ENCODE results near the gene ZNF346.

ZNF346 gene

GRCh38 chr5:177097016-177097985 lies 74.8 kb downstream of the ZNF346 start:
- H3K27me3 ChIP-seq (ENCODE audit: insufficient read depth, low read length, poor library complexity): peaks cover 7% of the 10 kb centered on the region
- H3K9me3 ChIP-seq (ENCODE audit: insufficient read depth, low read length, severe bottlenecking): no peaks in the 10 kb centered on the region
- H4K20me1 ChIP-seq (ENCODE audit: insufficient read depth, low read length): no peaks in the 10 kb centered on the region; the same call in 1 of the 2 replicates
- no peak overlapping the region for H3K4me3 ChIP-seq (ENCODE audit: low read depth in 1 of 2, low read length in 2 of 2)
- no peaks in the 10 kb centered on the region for H3K36me3 ChIP-seq (ENCODE audit: insufficient read depth, low read length)
- H3K79me2 ChIP-seq (ENCODE audit: insufficient read depth, low read length): no peaks in the 10 kb centered on the region
- TF ChIP-seq EZH2 (IDR thresholded peaks at IDR 0.05; ENCODE audit: borderline replicate concordance, low read depth, low read length, severe bottlenecking): no peak
- no peak for TF ChIP-seq CTCF (IDR thresholded peaks at IDR 0.05; ENCODE audit: borderline replicate concordance, extremely low read depth, low read length, poor library complexity, severe bottlenecking)
- DNase-seq (no peak), ATAC-seq (ENCODE audit: insufficient read depth, low read depth) (no peak)
- no peak overlapping the region for H3K27ac ChIP-seq (ENCODE audit: low read length)
- H3K4me1 ChIP-seq (ENCODE audit: insufficient read depth, low read length): no peaks in the 10 kb centered on the region
- no peak overlapping the region for H2AFZ ChIP-seq (ENCODE audit: low read depth, low read length)
- no peak overlapping the region for H3K4me2 ChIP-seq (ENCODE audit: insufficient read depth, low read length)
- H3K9ac ChIP-seq (ENCODE audit: low read depth, low read length): no peak overlapping the region

- no peaks in the 10 kb centered on the region for H3K4me1 ChIP-seq (ENCODE audit: insufficient read depth, low read length)
- no peak overlapping the region for H3K9ac ChIP-seq (ENCODE audit: low read depth, low read length)
- H3K27me3 ChIP-seq (ENCODE audit: insufficient read depth, low read length, poor library complexity): peaks cover 7% of the 10 kb centered on the region
- H3K79me2 ChIP-seq (ENCODE audit: insufficient read depth, low read length): no peaks in the 10 kb centered on the region
- no peaks in the 10 kb centered on the region; the same call in 1 of the 2 replicates for H4K20me1 ChIP-seq (ENCODE audit: insufficient read depth, low read length)
- H3K4me3 ChIP-seq (ENCODE audit: low read depth in 1 of 2, low read length in 2 of 2): no peak overlapping the region
- H3K36me3 ChIP-seq (ENCODE audit: insufficient read depth, low read length): no peaks in the 10 kb centered on the region
- ATAC-seq (ENCODE audit: insufficient read depth, low read depth): no peak
- DNase-seq: no peak
- H3K9me3 ChIP-seq (ENCODE audit: insufficient read depth, low read length, severe bottlenecking): no peaks in the 10 kb centered on the region
- no peak for TF ChIP-seq EZH2 (IDR thresholded peaks at IDR 0.05; ENCODE audit: borderline replicate concordance, low read depth, low read length, severe bottlenecking)
- H3K27ac ChIP-seq (ENCODE audit: low read length): no peak overlapping the region
- H2AFZ ChIP-seq (ENCODE audit: low read depth, low read length): no peak overlapping the region
- H3K4me2 ChIP-seq (ENCODE audit: insufficient read depth, low read length): no peak overlapping the region
These were observed 75.6 kb downstream of the ZNF346 start for GRCh38 chr5:177098120-177098469.

- Histone ChIP-seq H3K27ac (ENCODE audit: low read length) (no peak overlapping the region), H3K9ac (ENCODE audit: low read depth, low read length) (no peak overlapping the region), H3K79me2 (ENCODE audit: insufficient read depth, low read length) (no peaks in the 10 kb centered on the region), H2AFZ (ENCODE audit: low read depth, low read length) (no peak overlapping the region), H3K4me2 (ENCODE audit: insufficient read depth, low read length) (no peak overlapping the region), H3K9me3 (ENCODE audit: insufficient read depth, low read length, severe bottlenecking) (no peaks in the 10 kb centered on the region), H3K4me3 (ENCODE audit: low read depth in 1 of 2, low read length in 2 of 2) (no peak overlapping the region), H3K27me3 (ENCODE audit: insufficient read depth, low read length, poor library complexity) (peaks cover 7% of the 10 kb centered on the region), H3K4me1 (ENCODE audit: insufficient read depth, low read length) (no peaks in the 10 kb centered on the region), H3K36me3 (ENCODE audit: insufficient read depth, low read length) (no peaks in the 10 kb centered on the region), H4K20me1 (ENCODE audit: insufficient read depth, low read length) (no peaks in the 10 kb centered on the region; the same call in 1 of the 2 replicates)
- no peak for ATAC-seq (ENCODE audit: insufficient read depth, low read depth)
- no peak for TF ChIP-seq CTCF (IDR thresholded peaks at IDR 0.05; ENCODE audit: borderline replicate concordance, extremely low read depth, low read length, poor library complexity, severe bottlenecking)
- no peak for TF ChIP-seq EZH2 (IDR thresholded peaks at IDR 0.05; ENCODE audit: borderline replicate concordance, low read depth, low read length, severe bottlenecking)
- no peak for DNase-seq
These were observed 76.1 kb downstream of the ZNF346 start for GRCh38 chr5:177098470-177099141.
